ENCODE measurements around the gene REEP3. TPM values are rescaled to one million over a fixed set of nuclear protein-coding genes. Genes with fewer than 3 reads are reported as not detected.
"Not testable (repeated sequence)": the region's sequence is repeated elsewhere in the genome, so short reads cannot be mapped to it uniquely, and the experiment has no call there.

Gene REEP3
- total RNA-seq, 2 donors from 2014 or later: 12.7 to 14.8 TPM

- H3K4me1 Mint-ChIP-seq (ENCODE audit: low read depth in 2 of 2): peaks cover 6 to 10% of the 10 kb centered on the region in 2 donors
- H3K36me3 Mint-ChIP-seq: no peaks in the 10 kb centered on the region
- no peak overlapping the region for H3K27ac Mint-ChIP-seq
- H3K9me3 Mint-ChIP-seq: no peaks in the 10 kb centered on the region
- no peak for ATAC-seq
- H3K4me3 Mint-ChIP-seq: no peak overlapping the region
- DNase-seq (ENCODE audit: low spot score): no peak
- no peaks in the 10 kb centered on the region for H3K27me3 Mint-ChIP-seq
These were observed 26.6 kb downstream of the REEP3 start for GRCh38 chr10:63547628-63548360.

GRCh38 chr10:63548860-63549259 lies 27.7 kb downstream of the REEP3 start:
- Mint-ChIP-seq H3K9me3 (no peaks in the 10 kb centered on the region), H3K27ac (no peak overlapping the region), H3K27me3 (no peaks in the 10 kb centered on the region)

GRCh38 chr10:63549810-63550209 lies 28.6 kb downstream of the REEP3 start:
- no peaks in the 10 kb centered on the region for H3K36me3 Mint-ChIP-seq
- ATAC-seq (no peak), DNase-seq (ENCODE audit: low spot score) (no peak)
- H3K27ac Mint-ChIP-seq: no peak overlapping the region
- no peaks in the 10 kb centered on the region for H3K9me3 Mint-ChIP-seq
- no peaks in the 10 kb centered on the region for H3K27me3 Mint-ChIP-seq
- H3K4me3 Mint-ChIP-seq: no peak overlapping the region
- H3K4me1 Mint-ChIP-seq (ENCODE audit: low read depth in 2 of 2): peaks cover 8 to 16% of the 10 kb centered on the region in 2 donors

More at GRCh38 chr10:63548860-63549259, 27.7 kb downstream of the REEP3 start:
- H3K4me3 Mint-ChIP-seq: no peak overlapping the region
- no peak for ATAC-seq
- no peaks in the 10 kb centered on the region for H3K36me3 Mint-ChIP-seq
- peaks cover 6 to 9% of the 10 kb centered on the region in 2 donors for H3K4me1 Mint-ChIP-seq (ENCODE audit: low read depth in 2 of 2)
- DNase-seq (ENCODE audit: low spot score): no peak

- H3K27ac Mint-ChIP-seq: no peak overlapping the region
- H3K36me3 Mint-ChIP-seq: no peaks in the 10 kb centered on the region
- H3K4me1 Mint-ChIP-seq (ENCODE audit: low read depth in 2 of 2): peaks cover 15 to 17% of the 10 kb centered on the region in 2 donors
- no peak overlapping the region for H3K4me3 Mint-ChIP-seq
- ATAC-seq (no peak), DNase-seq (ENCODE audit: low spot score) (no peak)
- no peaks in the 10 kb centered on the region for H3K9me3 Mint-ChIP-seq
- H3K27me3 Mint-ChIP-seq: no peaks in the 10 kb centered on the region
These were observed 31.8 kb downstream of the REEP3 start for GRCh38 chr10:63553031-63553430.

GRCh38 chr10:63553473-63553872 lies 32.3 kb downstream of the REEP3 start:
- no peak overlapping the region for H3K4me3 Mint-ChIP-seq
- no peak overlapping the region for H3K27ac Mint-ChIP-seq
- H3K9me3 Mint-ChIP-seq: no peaks in the 10 kb centered on the region
- peaks cover 15 to 17% of the 10 kb centered on the region in 2 donors for H3K4me1 Mint-ChIP-seq (ENCODE audit: low read depth in 2 of 2)
- H3K27me3 Mint-ChIP-seq: no peaks in the 10 kb centered on the region
- no peaks in the 10 kb centered on the region for H3K36me3 Mint-ChIP-seq
- ATAC-seq (no peak), DNase-seq (ENCODE audit: low spot score) (no peak)

- no peaks in the 10 kb centered on the region for H3K9me3 Mint-ChIP-seq
- DNase-seq (ENCODE audit: low spot score): no peak
- no peaks in the 10 kb centered on the region for H3K36me3 Mint-ChIP-seq
- peaks cover 14 to 15% of the 10 kb centered on the region in 2 donors for H3K4me1 Mint-ChIP-seq (ENCODE audit: low read depth in 2 of 2)
- H3K4me3 Mint-ChIP-seq: no peak overlapping the region
- no peaks in the 10 kb centered on the region for H3K27me3 Mint-ChIP-seq
- no peak for ATAC-seq
- no peak overlapping the region for H3K27ac Mint-ChIP-seq
These were observed 33.5 kb downstream of the REEP3 start for GRCh38 chr10:63554657-63555056.

GRCh38 chr10:63555330-63555729 lies 34.1 kb downstream of the REEP3 start:
- ATAC-seq (no peak), DNase-seq (ENCODE audit: low spot score) (no peak)
- peaks cover 14 to 15% of the 10 kb centered on the region in 2 donors for H3K4me1 Mint-ChIP-seq (ENCODE audit: low read depth in 2 of 2)
- H3K4me3 Mint-ChIP-seq: no peak overlapping the region
- H3K27me3 Mint-ChIP-seq: no peaks in the 10 kb centered on the region
- no peak overlapping the region for H3K27ac Mint-ChIP-seq
- no peaks in the 10 kb centered on the region for H3K9me3 Mint-ChIP-seq
- H3K36me3 Mint-ChIP-seq: no peaks in the 10 kb centered on the region

- DNase-seq (ENCODE audit: low spot score) (no peak), ATAC-seq (no peak)
- Mint-ChIP-seq H3K36me3 (no peaks in the 10 kb centered on the region), H3K27me3 (peaks cover 0 to 8% of the 10 kb centered on the region in 2 donors), H3K27ac (no peak overlapping the region), H3K4me1 (ENCODE audit: low read depth in 2 of 2) (peaks cover 11 to 22% of the 10 kb centered on the region in 2 donors), H3K4me3 (no peak overlapping the region), H3K9me3 (no peaks in the 10 kb centered on the region)
These were observed 37.1 kb downstream of the REEP3 start for GRCh38 chr10:63558132-63558784.

GRCh38 chr10:63561341-63561740 lies 40.1 kb downstream of the REEP3 start:
- Mint-ChIP-seq H3K9me3 (no peaks in the 10 kb centered on the region), H3K27ac (no peak overlapping the region), H3K27me3 (peaks cover 0 to 8% of the 10 kb centered on the region in 2 donors), H3K4me3 (no peak overlapping the region), H3K4me1 (ENCODE audit: low read depth in 2 of 2) (peaks cover 5 to 7% of the 10 kb centered on the region in 2 donors), H3K36me3 (no peaks in the 10 kb centered on the region)
- DNase-seq (ENCODE audit: low spot score): no peak
- no peak for ATAC-seq

GRCh38 chr10:63562391-63562790 lies 41.2 kb downstream of the REEP3 start:
- Mint-ChIP-seq H3K4me1 (ENCODE audit: low read depth in 2 of 2) (peaks cover 5 to 7% of the 10 kb centered on the region in 2 donors), H3K27me3 (peaks cover 0 to 8% of the 10 kb centered on the region in 2 donors), H3K27ac (no peak overlapping the region), H3K4me3 (no peak overlapping the region), H3K36me3 (no peaks in the 10 kb centered on the region), H3K9me3 (no peaks in the 10 kb centered on the region)
- DNase-seq (ENCODE audit: low spot score) (no peak), ATAC-seq (no peak)

GRCh38 chr10:63562857-63563256 lies 41.7 kb downstream of the REEP3 start:
- H3K27ac Mint-ChIP-seq: no peak overlapping the region

GRCh38 chr10:63563623-63564022 lies 42.4 kb downstream of the REEP3 start:
- no peaks in the 10 kb centered on the region for H3K9me3 Mint-ChIP-seq
- ATAC-seq: no peak
- no peak for DNase-seq (ENCODE audit: low spot score)
- H3K4me1 Mint-ChIP-seq (ENCODE audit: low read depth in 2 of 2): peaks cover 5 to 7% of the 10 kb centered on the region in 2 donors
- H3K27ac Mint-ChIP-seq: no peak overlapping the region
- H3K27me3 Mint-ChIP-seq: peaks cover 0 to 8% of the 10 kb centered on the region in 2 donors
- H3K4me3 Mint-ChIP-seq: no peak overlapping the region
- no peaks in the 10 kb centered on the region for H3K36me3 Mint-ChIP-seq

More at GRCh38 chr10:63562857-63563256, 41.7 kb downstream of the REEP3 start:
- peaks cover 5 to 7% of the 10 kb centered on the region in 2 donors for H3K4me1 Mint-ChIP-seq (ENCODE audit: low read depth in 2 of 2)
- DNase-seq (ENCODE audit: low spot score) (no peak), ATAC-seq (no peak)
- no peaks in the 10 kb centered on the region for H3K9me3 Mint-ChIP-seq
- no peak overlapping the region for H3K4me3 Mint-ChIP-seq
- H3K27me3 Mint-ChIP-seq: peaks cover 0 to 8% of the 10 kb centered on the region in 2 donors
- H3K36me3 Mint-ChIP-seq: no peaks in the 10 kb centered on the region

GRCh38 chr10:63564731-63565130 lies 43.5 kb downstream of the REEP3 start:
- not testable (repeated sequence) for H3K4me1 Mint-ChIP-seq (ENCODE audit: low read depth in 2 of 2); H3K27me3 Mint-ChIP-seq; H3K36me3 Mint-ChIP-seq; H3K9me3 Mint-ChIP-seq; ATAC-seq; H3K4me3 Mint-ChIP-seq; DNase-seq (ENCODE audit: low spot score); H3K27ac Mint-ChIP-seq

- no peak for DNase-seq (ENCODE audit: low spot score)
These were observed 52.0 kb downstream of the REEP3 start for GRCh38 chr10:63573068-63573697.

More at GRCh38 chr10:63573068-63573697, 52.0 kb downstream of the REEP3 start:
- peaks cover 4 to 7% of the 10 kb centered on the region in 2 donors for H3K4me1 Mint-ChIP-seq (ENCODE audit: low read depth in 2 of 2)
- no peaks in the 10 kb centered on the region for H3K36me3 Mint-ChIP-seq
- no peaks in the 10 kb centered on the region for H3K27me3 Mint-ChIP-seq
- no peak for ATAC-seq
- no peak overlapping the region for H3K27ac Mint-ChIP-seq
- H3K9me3 Mint-ChIP-seq: no peaks in the 10 kb centered on the region
- no peak overlapping the region for H3K4me3 Mint-ChIP-seq
